B cell (primary cell): Measurements from ENCODE around the gene CARMIL3. TPM values are rescaled to one million over a fixed set of nuclear protein-coding genes. Genes with fewer than 3 reads are reported as not detected.
A peak's percentile ranks its signal among the peaks of the same experiment; 100 is the strongest.

ENCODE experiments used
- ATAC-seq: fragments of 200-7000 bp; cut with Tn5 transposase; one replicate; pipeline ENCODE4 v1.10.0; 2021; ENCODE audit warnings: low read depth, mild to moderate bottlenecking, moderate number of reproducible peaks, moderate library complexity
- CTCF ChIA-PET: fragments of 350-600 bp; sonication (Branson Sonifier 250); formaldehyde crosslinking; loops from one replicate; lab custom pipeline; 2021; ENCODE audit warnings: antibody characterized with exemption, inconsistent platforms; lab: Charles Lee
- POLR2A ChIA-PET: fragments of 350-600 bp; sonication (Branson Sonifier 250); formaldehyde crosslinking; loops from one replicate; lab custom pipeline; 2021; ENCODE audit warnings: antibody characterized with exemption; lab: Charles Lee
- DNase-seq: peaks from one replicate; pipeline ENCODE4 v3.0.0; 2013
- H2AFZ ChIP-seq: 2 replicates; pipeline ENCODE4 v1.6.1; 2012; ENCODE audit warnings: mild to moderate bottlenecking, low read depth, low read length; ENCODE audit not compliant: insufficient read depth, poor library complexity, severe bottlenecking
- H3K27ac ChIP-seq, 2 donors: 1 replicate in 1 of 2; 2 replicates in 1 of 2; pipeline ENCODE4 v1.5.1; 2012 to 2013; ENCODE audit warnings: low read length in 2 of 2, mild to moderate bottlenecking in 2 of 2, moderate library complexity in 1 of 2
- H3K27me3 ChIP-seq, 4 experiments: fragments of 200-600 bp in 1 of 4; sonication (generic) in 1 of 4; replicated peaks in 1 of 4; 1 replicate in 2 of 4; 2 replicates in 2 of 4; pipeline versions ENCODE4 v1.6.1 to v1.7.0; 2013 to 2016; ENCODE audit warnings: low read length in 3 of 4, mild to moderate bottlenecking in 2 of 4, mixed read lengths in 1 of 4, moderate library complexity in 1 of 4; ENCODE audit not compliant: insufficient read depth in 4 of 4, control insufficient read depth in 3 of 4; ENCODE audit errors: control extremely low read depth in 1 of 4
- H3K36me3 ChIP-seq, 2 experiments: replicated peaks in 1 of 2; 1 replicate in 1 of 2; 2 replicates in 1 of 2; pipeline versions ENCODE4 v1.6.1 to v1.7.1; 2013; ENCODE audit warnings: low read length in 1 of 2; ENCODE audit not compliant: insufficient read depth in 2 of 2, control insufficient read depth in 1 of 2; ENCODE audit errors: control extremely low read depth in 1 of 2, extremely low read depth in 1 of 2
- H3K4me1 ChIP-seq, 2 donors: fragments of 200-600 bp in 1 of 2; sonication (generic) in 1 of 2; 1 replicate in 1 of 2; 2 replicates in 1 of 2; pipeline versions ENCODE4 v1.5.1 to v1.6.1; 2013 to 2017; ENCODE audit warnings: low read length in 2 of 2; ENCODE audit not compliant: control insufficient read depth in 2 of 2, insufficient read depth in 2 of 2
- H3K4me2 ChIP-seq: replicated peaks from 2 replicates; pipeline ENCODE3; 2012; ENCODE audit warnings: mild to moderate bottlenecking, low read depth, low read length; ENCODE audit not compliant: poor library complexity, severe bottlenecking
- H3K4me3 ChIP-seq, 5 experiments: fragments of 200-600 bp in 1 of 5; sonication (generic) in 1 of 5; 1 replicate in 3 of 5; 2 replicates in 2 of 5; pipeline versions ENCODE4 v1.5.1 to v1.7.0; 2011 to 2016; ENCODE audit warnings: low read length in 4 of 5, mild to moderate bottlenecking in 4 of 5, low read depth in 2 of 5, control low read depth in 1 of 5, moderate library complexity in 1 of 5; ENCODE audit not compliant: insufficient read depth in 1 of 5; ENCODE audit errors: control extremely low read depth in 1 of 5, extremely low read depth in 1 of 5
- H3K79me2 ChIP-seq: fragments of 200-600 bp; sonication (generic); one replicate; pipeline ENCODE4 v1.6.0; 2016; ENCODE audit warnings: low read length; ENCODE audit not compliant: control insufficient read depth, insufficient read depth
- H3K9ac ChIP-seq: fragments of 200-600 bp; sonication (generic); 2 replicates; pipeline ENCODE4 v1.6.1; 2017; ENCODE audit warnings: mild to moderate bottlenecking, low read length, moderate library complexity
- H3K9me3 ChIP-seq, 3 donors: one replicate each; pipeline versions ENCODE4 v1.6.1 to v1.7.1; 2013; ENCODE audit warnings: low read length in 2 of 3; ENCODE audit not compliant: control insufficient read depth in 2 of 3, insufficient read depth in 1 of 3; ENCODE audit errors: control extremely low read depth in 1 of 3
- H4K20me1 ChIP-seq: 2 replicates; pipeline ENCODE4 v1.6.0; 2012; ENCODE audit warnings: mild to moderate bottlenecking, low read length; ENCODE audit not compliant: insufficient read depth, control insufficient read depth, poor library complexity, severe bottlenecking
- H3K27ac Mint-ChIP-seq: one replicate; pipeline ENCODE4 v1.8.0; 2021; ENCODE audit warnings: mixed read lengths
- H3K27me3 Mint-ChIP-seq: one replicate; pipeline ENCODE4 v1.8.0; 2021; ENCODE audit warnings: mixed read lengths
- H3K4me1 Mint-ChIP-seq: one replicate; pipeline ENCODE4 v1.8.0; 2021; ENCODE audit warnings: mixed read lengths
- H3K4me3 Mint-ChIP-seq: one replicate; pipeline ENCODE4 v1.8.0; 2021; ENCODE audit warnings: mixed read lengths
- H3K9me3 Mint-ChIP-seq: one replicate; pipeline ENCODE4 v1.8.0; 2022; ENCODE audit warnings: mixed read lengths; ENCODE audit not compliant: insufficient read depth
- EZH2 ChIP-seq: IDR thresholded peaks from 2 replicates; pipeline ENCODE4 v1.6.1; 2012; ENCODE audit warnings: borderline replicate concordance, low read depth, mild to moderate bottlenecking, moderate library complexity, low read length; ENCODE audit not compliant: insufficient read depth, poor library complexity, severe bottlenecking
- WGBS: methylation state at CpG from one replicate; pipeline ENCODE4 v1.1.5; 2013; ENCODE audit warnings: missing lambda C conversion rate; ENCODE audit not compliant: insufficient coverage; 5-methylcytosine and 5-hydroxymethylcytosine counted together
- intact Hi-C: fragments of 100-400 bp; cut with micrococcal nuclease; formaldehyde crosslinking; loops from one replicate; pipeline ENCODE4 v1.10.0; 2022
- polyA plus RNA-seq: library from polyadenylated mRNA; depleted of rRNA; stranded (reverse); fragments of >200 nt; gene quantifications from 2 replicates; pipeline ENCODE4 v1.2.3, GENCODE V29; 2012
- total RNA-seq, 2 donors: library from RNA; stranded (reverse); fragments of 120-200 nt in 1 of 2; gene quantifications; 1 replicate in 1 of 2; 2 replicates in 1 of 2; pipeline versions ENCODE4 v1.2.3 to v1.2.4, GENCODE V29; 2013 to 2022
- TF ChIP-seq, protein P1 (sequence below): fragments of 200-600 bp; IDR thresholded peaks from one replicate; pipeline ENCODE4 v1.8.0; 2022; ENCODE audit warnings: antibody characterized with exemption, mild to moderate bottlenecking

CARMIL3 gene
- total and polyA plus RNA-seq, 2 donors (not counting 1 experiment from before 2014, with no cell fraction given), result 1.0 to 7.2 TPM

GRCh38 chr14:24089890-24090289, 38.1 kb downstream of the CARMIL3 start:
- no peak overlapping the region for H2AFZ ChIP-seq
- H3K4me1 Mint-ChIP-seq, result peaks cover 22% of the 10 kb centered on the region
- no peak overlapping the region for H3K27ac Mint-ChIP-seq
- DNase-seq (no peak), ATAC-seq (no peak)
- H4K20me1 ChIP-seq, result no peaks in the 10 kb centered on the region
- CTCF ChIA-PET, result interaction anchor here (1.0 to 12.1 kb wide), 27 partner anchors 9 to 458 kb away, joined by 3 to 292 read pairs (median 5); partner anchors contain the start of genes CARMIL3, CIDEB, DCAF11 and DHRS4
- no peaks in the 10 kb centered on the region for H3K27me3 Mint-ChIP-seq
- intact Hi-C loops, result loop anchor here (1.0 to 5.0 kb wide), 4 partner anchors 32 to 523 kb away; partner anchors contain the start of genes AP1G2 and IRF9
- no peak for TF ChIP-seq EZH2
- TF ChIP-seq, protein P1, sequence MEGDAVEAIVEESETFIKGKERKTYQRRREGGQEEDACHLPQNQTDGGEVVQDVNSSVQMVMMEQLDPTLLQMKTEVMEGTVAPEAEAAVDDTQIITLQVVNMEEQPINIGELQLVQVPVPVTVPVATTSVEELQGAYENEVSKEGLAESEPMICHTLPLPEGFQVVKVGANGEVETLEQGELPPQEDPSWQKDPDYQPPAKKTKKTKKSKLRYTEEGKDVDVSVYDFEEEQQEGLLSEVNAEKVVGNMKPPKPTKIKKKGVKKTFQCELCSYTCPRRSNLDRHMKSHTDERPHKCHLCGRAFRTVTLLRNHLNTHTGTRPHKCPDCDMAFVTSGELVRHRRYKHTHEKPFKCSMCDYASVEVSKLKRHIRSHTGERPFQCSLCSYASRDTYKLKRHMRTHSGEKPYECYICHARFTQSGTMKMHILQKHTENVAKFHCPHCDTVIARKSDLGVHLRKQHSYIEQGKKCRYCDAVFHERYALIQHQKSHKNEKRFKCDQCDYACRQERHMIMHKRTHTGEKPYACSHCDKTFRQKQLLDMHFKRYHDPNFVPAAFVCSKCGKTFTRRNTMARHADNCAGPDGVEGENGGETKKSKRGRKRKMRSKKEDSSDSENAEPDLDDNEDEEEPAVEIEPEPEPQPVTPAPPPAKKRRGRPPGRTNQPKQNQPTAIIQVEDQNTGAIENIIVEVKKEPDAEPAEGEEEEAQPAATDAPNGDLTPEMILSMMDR, result no peak
- POLR2A ChIA-PET, result interaction anchor here (1.1 to 2.8 kb wide), 2 partner anchors 9 to 15 kb away, joined by 3 to 9 read pairs; no protein-coding TSS in a partner anchor
- WGBS, result 90% methylated on average over 2 of the region's 6 CpGs
- H3K4me3 ChIP-seq, result no peak overlapping the region
- H3K36me3 ChIP-seq, result no peaks in the 10 kb centered on the region
- H3K9me3 ChIP-seq, result no peaks in the 10 kb centered on the region
- no peaks in the 10 kb centered on the region for H3K27me3 ChIP-seq
- H3K4me2 ChIP-seq, result no peak overlapping the region
- H3K4me1 ChIP-seq, result peaks cover 0 to 17% of the 10 kb centered on the region in 2 donors
- H3K9ac ChIP-seq, result no peak overlapping the region
- H3K27ac ChIP-seq, result no peak overlapping the region
- H3K9me3 Mint-ChIP-seq, result no peaks in the 10 kb centered on the region
- peaks cover 9% of the 10 kb centered on the region for H3K79me2 ChIP-seq
- no peak overlapping the region for H3K4me3 Mint-ChIP-seq

GRCh38 chr14:24092110-24092504, 40.3 kb downstream of the CARMIL3 start:
- no peak overlapping the region for H2AFZ ChIP-seq
- intact Hi-C loops, result loop anchor here (5.0 kb wide), 1 partner anchor 525 kb away; the partner anchor contains the start of gene AP1G2
- peaks cover 0 to 5% of the 10 kb centered on the region in 2 experiments for H3K36me3 ChIP-seq
- Mint-ChIP-seq H3K4me3 (peak overlapping the region; percentile 95), H3K4me1 (peaks cover 38% of the 10 kb centered on the region), H3K9me3 (no peaks in the 10 kb centered on the region), H3K27ac (peak overlapping the region; percentile 92), H3K27me3 (no peaks in the 10 kb centered on the region)
- no peak for TF ChIP-seq EZH2
- TF ChIP-seq, protein P1, result no peak
- H3K79me2 ChIP-seq, result peaks cover 30% of the 10 kb centered on the region
- DNase-seq, result no peak
- H4K20me1 ChIP-seq, result no peaks in the 10 kb centered on the region
- H3K27me3 ChIP-seq, result no peaks in the 10 kb centered on the region
- H3K4me2 ChIP-seq, result no peak overlapping the region
- H3K4me3 ChIP-seq, result no peak overlapping the region
- no peaks in the 10 kb centered on the region for H3K9me3 ChIP-seq
- peak overlapping the region in 1 of 2 donors; percentile 95 for H3K27ac ChIP-seq
- no peak overlapping the region for H3K9ac ChIP-seq
- ChIA-PET POLR2A (interaction anchor here (0.6 to 2.8 kb wide), 2 partner anchors 11 to 18 kb away, joined by 3 to 9 read pairs; no protein-coding TSS in a partner anchor), CTCF (interaction anchor here (0.7 to 12.1 kb wide), 19 partner anchors 11 to 460 kb away, joined by 3 to 292 read pairs (median 4); partner anchors contain the start of genes CARMIL3, DCAF11, EMC9 and IRF9)
- no peak for ATAC-seq
- peaks cover 5 to 35% of the 10 kb centered on the region in 2 donors for H3K4me1 ChIP-seq
